ENCODE measurements around the gene BRME1. TPM values are rescaled to one million over a fixed set of nuclear protein-coding genes. Genes with fewer than 3 reads are reported as not detected.
A peak's percentile ranks its signal among the peaks of the same experiment; 100 is the strongest.

BRME1 gene
- total RNA-seq, 1 donor from 2014 or later = 11.1 TPM

- DNase-seq = no peak
Measured at GRCh38 chr19:13887018-13887436, 18.9 kb downstream of the BRME1 start.

DNA sequence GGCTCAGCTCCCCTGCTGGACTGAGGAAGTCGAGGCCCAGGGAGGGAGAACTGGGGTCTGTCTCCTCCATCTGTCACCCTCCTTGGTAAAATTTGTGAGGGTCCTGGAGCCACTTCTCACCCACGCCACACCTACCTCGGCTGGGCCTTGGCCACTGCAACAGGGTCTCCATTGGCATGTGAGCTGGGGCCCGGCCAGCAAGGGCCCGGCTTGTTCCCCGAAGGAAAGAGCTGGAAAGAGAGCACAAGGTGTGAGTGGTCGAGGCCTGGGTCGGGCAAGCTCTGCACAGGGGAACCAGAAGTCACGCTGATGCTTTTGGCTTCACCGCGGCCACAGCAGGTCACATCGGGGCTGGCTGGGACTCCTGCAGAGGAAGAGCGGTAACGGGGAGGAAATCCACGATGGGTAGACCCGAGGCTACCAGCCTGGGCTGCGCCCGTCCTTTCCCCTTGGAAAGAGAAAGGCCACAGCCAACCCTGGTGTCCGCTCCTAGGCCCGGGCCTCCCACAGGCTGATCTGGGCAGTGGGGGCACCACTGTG is 20.0 kb downstream of the BRME1 start:
- no peak for DNase-seq

- DNase-seq = no peak
Measured at GRCh38 chr19:13884726-13885591, 21.0 kb downstream of the BRME1 start.

DNA sequence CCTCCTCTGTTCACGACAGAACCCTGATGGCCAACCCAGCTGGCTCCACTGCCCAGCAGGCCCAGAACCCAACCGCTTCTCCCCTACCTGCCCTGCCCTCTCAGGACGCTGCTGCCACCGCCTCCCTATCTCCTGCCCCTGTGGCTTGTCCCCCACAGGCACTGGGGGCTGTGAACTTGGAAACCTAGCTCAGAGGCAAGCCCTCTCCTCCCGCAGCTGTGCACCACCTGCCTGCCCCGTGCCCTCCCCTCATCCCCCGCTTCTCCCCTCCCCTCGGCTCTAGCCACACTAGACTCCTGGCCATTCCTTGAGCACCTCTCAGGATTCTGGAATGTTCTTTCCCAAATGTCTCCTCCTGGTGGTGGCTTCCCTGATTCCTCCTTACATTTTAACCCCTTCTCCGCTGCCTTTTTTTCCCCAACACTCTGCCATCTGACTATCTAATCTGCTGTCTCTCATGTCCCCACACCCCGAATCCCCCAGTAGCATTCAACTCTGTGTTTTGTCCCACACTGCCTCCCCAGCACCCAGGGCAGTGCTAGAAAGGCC is 22.3 kb downstream of the BRME1 start:
- DNase-seq = no peak

- no peak for DNase-seq
Measured at GRCh38 chr19:13882836-13883235, 23.1 kb downstream of the BRME1 start.

GRCh38 chr19:13882419-13882795 is 23.5 kb downstream of the BRME1 start:
- DNase-seq = no peak

- DNase-seq = no peak
Measured at GRCh38 chr19:13881692-13882418, 24.1 kb downstream of the BRME1 start.

- no peak for DNase-seq
Measured at GRCh38 chr19:13881251-13881691, 24.6 kb downstream of the BRME1 start.

GRCh38 chr19:13880059-13881043 is 25.6 kb downstream of the BRME1 start:
- DNase-seq = peak; percentile 93

- DNase-seq = no peak
Measured at GRCh38 chr19:13877303-13877702, 28.6 kb downstream of the BRME1 start.

GRCh38 chr19:13876834-13877233 is 29.1 kb downstream of the BRME1 start, which contains the start of gene NANOS3:
Gene NANOS3 (plus strand): TSS chr19:13877134. CDS start chr19:13877249, 115 bp downstream.
- no peak for DNase-seq

GRCh38 chr19:13875824-13876223 is 30.1 kb downstream of the BRME1 start:
- DNase-seq = no peak

GRCh38 chr19:13873834-13874515 is 31.9 kb downstream of the BRME1 start:
- no peak for DNase-seq

GRCh38 chr19:13872695-13873389 is 33.1 kb downstream of the BRME1 start:
- DNase-seq = no peak

GRCh38 chr19:13872339-13872694 is 33.6 kb downstream of the BRME1 start:
- DNase-seq = no peak

- DNase-seq = no peak
Measured at GRCh38 chr19:13870873-13871272, 35.0 kb downstream of the BRME1 start.

- no peak for DNase-seq
Measured at GRCh38 chr19:13869281-13869680, 36.6 kb downstream of the BRME1 start.

DNA sequence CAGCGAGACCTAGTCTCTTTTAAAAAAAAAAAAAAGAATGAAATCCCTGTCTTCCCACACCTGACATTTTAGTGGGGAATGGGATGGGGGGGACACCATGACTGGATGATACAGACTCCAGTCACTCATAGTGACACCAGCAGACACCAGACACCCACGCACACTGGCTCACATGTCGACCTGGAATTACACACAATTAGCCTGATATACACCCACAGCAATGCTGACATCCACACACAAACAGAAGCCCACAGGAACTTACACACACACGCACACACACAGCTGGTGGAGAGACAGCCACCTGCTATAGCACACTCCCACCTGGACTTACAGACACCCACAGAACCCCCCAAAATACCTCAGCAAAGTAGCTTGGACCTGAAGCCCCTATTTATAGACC is 37.3 kb downstream of the BRME1 start:
- no peak for DNase-seq

DNA sequence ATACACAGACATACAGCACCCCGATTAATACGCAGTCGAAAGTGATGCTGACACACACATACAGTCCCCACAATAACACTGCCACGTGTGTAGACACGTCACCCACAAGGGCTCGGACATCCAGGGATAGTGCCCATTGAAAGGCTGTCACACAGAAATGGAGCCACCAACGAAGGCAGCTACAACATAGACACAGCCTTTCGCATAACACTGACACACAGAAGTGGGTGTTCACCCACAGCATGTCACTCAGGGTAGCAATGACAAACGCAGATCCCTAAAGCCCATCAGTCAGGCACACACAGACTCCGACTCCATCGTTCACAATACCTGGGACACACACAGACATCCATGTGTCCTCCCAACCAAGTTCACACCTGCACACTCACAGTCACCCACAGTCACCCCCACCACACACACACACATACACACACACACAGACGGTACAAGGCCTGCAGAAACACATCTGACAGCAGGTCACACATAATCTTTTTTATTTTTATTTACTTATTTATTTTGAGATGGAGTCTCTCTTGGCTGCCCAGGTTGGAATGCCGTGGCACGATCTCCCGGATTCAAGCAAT is 39.4 kb downstream of the BRME1 start:
- DNase-seq = no peak

Measured in occipital lobe (tissue), 2 donors.